Activated naive CD4-positive, alpha-beta T cell treated with anti-CD3 and anti-CD28 coated beads, Interleukin-2, amount 50 U/mL, for 72 hours (primary cell): ENCODE measurements around the gene ZNF688. TPM values are rescaled to one million over a fixed set of nuclear protein-coding genes. Genes with fewer than 3 reads are reported as not detected.

Experiments
- ATAC-seq, 2 donors: fragments of 150-1000 bp; cut with Tn5 transposase; 2 replicates each; pipeline ENCODE4 v1.10.0; 2021; ENCODE audit warnings: mild to moderate bottlenecking in 2 of 2, moderate library complexity in 2 of 2
- DNase-seq, 2 donors: peaks; one replicate each; pipeline ENCODE4 v3.0.0; 2021 to 2022; ENCODE audit warnings: low spot score in 2 of 2
- H3K27ac Mint-ChIP-seq, 2 donors: one replicate each; pipeline ENCODE4 v1.8.0; 2022; ENCODE audit warnings: mild to moderate bottlenecking in 2 of 2, mixed read lengths in 2 of 2
- H3K36me3 Mint-ChIP-seq, 2 donors: one replicate each; pipeline ENCODE4 v1.8.0; 2022; ENCODE audit warnings: mixed read lengths in 2 of 2
- H3K9me3 Mint-ChIP-seq, 2 donors: one replicate each; pipeline ENCODE4 v1.8.0; 2022; ENCODE audit warnings: mixed read lengths in 2 of 2
- total RNA-seq, 2 donors: library from RNA; stranded (reverse); gene quantifications; one replicate each; pipeline ENCODE4 v1.2.3, GENCODE V29; 2022

The ZNF688 gene
- total RNA-seq: 1 to 10 TPM; 7.2 TPM

DNA sequence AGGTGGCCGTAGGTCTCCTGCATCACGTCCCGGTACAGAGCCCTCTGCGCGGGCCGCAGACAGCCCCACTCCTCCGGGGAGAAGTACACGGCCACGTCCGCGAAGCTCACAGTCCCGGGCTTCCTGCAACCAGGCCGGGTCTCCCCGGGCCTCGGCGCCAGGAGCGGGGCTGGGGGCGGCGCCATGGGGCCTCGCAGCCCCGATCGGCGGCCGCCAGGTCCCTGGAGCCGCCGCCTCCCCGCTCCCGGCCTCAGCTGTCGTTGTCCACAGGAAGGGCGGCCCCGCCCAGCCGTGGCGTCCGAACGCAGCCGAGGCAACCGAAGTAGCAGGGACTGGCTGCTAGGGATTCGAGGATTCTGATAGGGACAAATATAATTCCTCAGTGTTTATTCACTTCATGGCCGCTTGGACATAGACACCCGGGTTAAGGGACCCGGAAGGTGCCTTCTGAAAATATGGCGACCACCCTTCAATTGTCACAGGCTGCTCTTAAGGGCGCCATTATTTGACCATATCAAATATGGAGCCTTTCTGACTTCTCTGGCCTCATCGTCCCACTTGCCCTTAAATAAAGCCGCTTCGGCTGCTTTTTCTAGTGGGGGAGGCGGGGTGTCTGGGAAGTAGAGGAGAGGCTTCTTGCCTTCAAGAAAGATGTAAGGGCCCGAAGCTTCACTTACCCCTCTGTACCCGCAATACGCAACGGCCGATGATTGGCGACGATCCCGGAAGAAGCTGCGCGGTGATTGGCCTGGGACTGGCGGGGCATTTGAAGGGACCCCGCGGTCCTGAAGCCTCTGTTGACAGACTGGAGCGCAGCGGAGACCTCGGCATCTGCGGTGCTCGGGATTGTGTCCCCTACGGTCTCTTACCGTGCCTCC, at the start of gene ZNF688:
TSS of gene ZNF688 (minus strand) at position 270 of the 878 bp plus-strand sequence. CDS start at position 185, 85 bp downstream.
- no peaks in the 10 kb centered on the region for H3K9me3 Mint-ChIP-seq
- peak; percentile 88 to 90 for DNase-seq
- peaks cover 6 to 15% of the 10 kb centered on the region in 2 donors for H3K36me3 Mint-ChIP-seq
- peak within 1 kb of the TSS; percentile 93 to 98 for H3K27ac Mint-ChIP-seq
- peak; percentile 66 to 81 for ATAC-seq

DNA sequence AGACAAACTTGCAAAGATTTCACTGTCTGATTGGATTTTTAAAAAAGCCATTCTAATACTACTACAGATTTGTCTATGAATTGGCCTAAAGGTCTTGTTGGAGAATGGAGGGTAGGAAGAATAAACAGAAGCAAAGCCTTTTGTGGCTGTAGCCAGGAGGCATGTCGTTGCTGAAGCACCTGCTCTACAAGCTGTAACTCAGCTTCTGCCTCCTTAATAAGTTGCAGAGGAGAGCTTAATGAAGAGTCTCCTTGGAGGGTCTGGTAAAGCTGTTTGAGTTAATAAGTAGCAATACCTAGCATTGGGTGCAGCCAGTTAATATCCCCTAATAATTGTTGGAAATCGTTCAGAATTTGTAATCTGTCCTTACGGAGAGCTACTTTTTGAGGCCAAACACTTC, 48.7 kb upstream of the ZNF688 start:
- H3K36me3 Mint-ChIP-seq: no peaks in the 10 kb centered on the region
- H3K27ac Mint-ChIP-seq: no peak overlapping the region
- no peaks in the 10 kb centered on the region for H3K9me3 Mint-ChIP-seq
- ATAC-seq (no peak), DNase-seq (no peak)

DNA sequence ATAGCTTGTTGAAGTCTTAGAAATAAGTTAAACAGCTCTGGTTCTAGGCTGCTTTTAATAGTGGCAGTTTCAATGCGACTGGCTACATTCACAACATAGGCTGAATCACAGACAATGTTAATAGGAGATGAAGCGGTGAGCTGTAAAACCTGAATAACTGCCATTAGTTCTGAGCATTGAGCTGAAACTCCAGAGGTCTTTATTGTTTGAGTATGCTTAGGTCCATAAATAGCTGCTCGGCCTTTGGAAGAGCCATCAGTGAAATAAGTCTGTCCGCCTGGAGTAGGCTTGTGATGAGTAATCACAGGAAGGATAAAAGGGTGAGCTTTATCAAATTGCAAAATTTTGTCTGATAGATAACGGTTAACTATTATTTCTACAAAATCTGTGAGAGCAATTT, 48.1 kb upstream of the ZNF688 start:
- no peaks in the 10 kb centered on the region for H3K9me3 Mint-ChIP-seq
- no peak for DNase-seq
- no peaks in the 10 kb centered on the region for H3K36me3 Mint-ChIP-seq
- ATAC-seq: no peak
- no peak overlapping the region for H3K27ac Mint-ChIP-seq

DNA sequence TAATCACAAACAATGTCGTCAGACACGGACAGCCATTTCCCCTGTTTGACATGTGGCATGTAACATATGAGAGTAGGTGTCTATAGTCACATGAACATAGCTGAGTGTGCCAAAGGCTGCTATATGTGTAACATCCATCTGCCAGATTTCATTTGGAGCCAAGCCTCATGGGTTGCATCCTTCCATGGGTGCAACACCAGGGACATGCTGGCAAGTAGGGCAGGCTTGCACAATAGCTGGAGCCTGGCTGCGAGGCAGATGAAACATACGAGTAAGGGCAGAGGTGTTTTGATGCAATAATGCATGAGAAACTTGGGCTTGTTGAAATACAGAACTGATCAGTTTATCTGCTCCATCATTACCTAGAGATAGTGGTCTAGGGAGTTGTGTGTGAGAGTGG, 47.7 kb upstream of the ZNF688 start:
- no peak for ATAC-seq
- H3K36me3 Mint-ChIP-seq: no peaks in the 10 kb centered on the region
- no peaks in the 10 kb centered on the region for H3K9me3 Mint-ChIP-seq
- DNase-seq: no peak
- no peak overlapping the region for H3K27ac Mint-ChIP-seq

DNA sequence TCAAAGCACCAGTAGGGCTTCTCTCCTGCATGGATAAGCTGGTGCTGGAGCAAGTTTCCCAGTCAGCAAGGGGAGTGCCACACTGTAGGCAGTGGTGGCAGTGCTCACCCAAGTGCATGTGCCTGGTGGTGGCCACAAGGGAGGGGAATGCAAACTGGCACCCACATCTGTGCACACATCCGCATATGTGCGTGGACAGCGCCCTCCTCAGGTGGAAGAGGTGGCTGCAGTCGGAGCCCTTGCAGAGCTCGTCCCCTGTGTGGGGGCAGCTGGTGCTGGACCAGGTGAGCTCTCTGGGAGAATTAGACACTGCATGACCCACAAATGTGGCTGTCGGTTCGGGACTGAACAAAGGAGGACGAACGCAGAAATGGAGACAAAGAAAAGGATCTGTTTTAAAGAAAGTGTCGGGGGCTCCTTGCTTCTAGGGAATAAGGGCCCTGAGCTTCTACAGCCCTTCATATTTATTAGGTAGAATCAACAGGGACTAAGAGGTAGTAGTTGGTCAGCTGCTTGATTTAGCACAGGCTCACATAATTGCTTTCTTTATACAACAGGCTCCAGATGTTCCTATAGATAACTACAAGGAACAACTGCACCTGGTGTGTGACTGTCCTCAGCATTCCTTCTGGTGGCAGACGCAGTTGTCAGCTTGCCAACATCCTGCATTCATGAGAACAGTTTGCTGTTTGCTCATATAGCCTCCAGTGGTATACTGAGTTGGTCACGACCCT, 44.0 kb upstream of the ZNF688 start:
- Mint-ChIP-seq H3K9me3 (no peaks in the 10 kb centered on the region), H3K36me3 (peaks cover 0 to under 1% of the 10 kb centered on the region in 2 donors), H3K27ac (no peak overlapping the region)
- DNase-seq (peak; percentile 68 to 95), ATAC-seq (peak; percentile 83 to 91)

DNA sequence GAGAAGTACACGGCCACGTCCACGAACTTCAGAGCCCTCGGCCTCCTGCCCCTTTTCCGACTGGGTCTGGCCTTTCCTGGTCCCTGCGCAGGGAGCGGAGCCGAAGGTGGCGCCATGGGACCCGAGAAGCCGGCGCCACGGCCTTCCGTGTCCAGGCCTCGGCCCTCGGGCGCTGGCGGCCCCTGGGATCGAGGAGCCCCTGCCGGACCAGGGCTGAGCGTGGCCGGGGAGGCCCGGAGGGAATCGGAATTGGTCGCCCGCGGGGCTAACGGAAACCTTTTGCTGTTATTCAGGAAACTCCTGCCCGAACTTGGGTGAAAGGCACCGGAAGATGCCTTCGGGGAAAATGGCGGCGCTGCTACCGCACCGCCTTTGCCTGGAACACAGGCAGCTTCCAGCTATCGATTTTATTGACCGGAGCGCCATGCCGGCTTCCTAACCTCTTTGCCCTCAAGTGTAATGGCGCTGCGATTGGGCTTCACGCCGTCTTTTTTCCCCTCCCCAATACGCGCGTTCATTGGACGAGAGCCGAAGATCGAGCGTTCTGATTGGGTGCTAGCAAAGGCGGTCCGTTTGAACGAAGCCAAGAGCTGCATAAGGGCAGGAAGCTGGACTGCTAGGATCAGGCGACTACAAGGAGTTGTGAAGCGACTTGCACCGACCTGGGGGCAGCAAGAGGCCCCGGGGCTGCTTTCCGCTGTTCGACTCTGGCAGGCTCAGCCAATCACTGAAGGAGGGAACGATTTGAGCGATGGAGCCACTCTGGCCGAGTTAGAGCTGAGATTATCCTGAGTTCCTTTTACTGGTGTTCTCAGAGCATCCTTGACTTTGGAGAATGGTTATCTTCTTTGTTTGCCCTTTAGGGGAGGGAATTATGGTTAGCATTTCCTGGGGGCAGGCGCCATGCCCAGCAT, 38.7 kb upstream of the ZNF688 start, which contains the start of gene ZNF689:
TSS of gene ZNF689 (minus strand) at position 464 of the 914 bp plus-strand sequence. CDS start at position 116, 348 bp downstream.
- ATAC-seq: peak; percentile 95
- DNase-seq: peak; percentile 94 to 96
- Mint-ChIP-seq H3K27ac (peak within 1 kb of the TSS; percentile 96 to 97), H3K36me3 (peaks cover 6% of the 10 kb centered on the region in 2 donors), H3K9me3 (no peaks in the 10 kb centered on the region)

DNA sequence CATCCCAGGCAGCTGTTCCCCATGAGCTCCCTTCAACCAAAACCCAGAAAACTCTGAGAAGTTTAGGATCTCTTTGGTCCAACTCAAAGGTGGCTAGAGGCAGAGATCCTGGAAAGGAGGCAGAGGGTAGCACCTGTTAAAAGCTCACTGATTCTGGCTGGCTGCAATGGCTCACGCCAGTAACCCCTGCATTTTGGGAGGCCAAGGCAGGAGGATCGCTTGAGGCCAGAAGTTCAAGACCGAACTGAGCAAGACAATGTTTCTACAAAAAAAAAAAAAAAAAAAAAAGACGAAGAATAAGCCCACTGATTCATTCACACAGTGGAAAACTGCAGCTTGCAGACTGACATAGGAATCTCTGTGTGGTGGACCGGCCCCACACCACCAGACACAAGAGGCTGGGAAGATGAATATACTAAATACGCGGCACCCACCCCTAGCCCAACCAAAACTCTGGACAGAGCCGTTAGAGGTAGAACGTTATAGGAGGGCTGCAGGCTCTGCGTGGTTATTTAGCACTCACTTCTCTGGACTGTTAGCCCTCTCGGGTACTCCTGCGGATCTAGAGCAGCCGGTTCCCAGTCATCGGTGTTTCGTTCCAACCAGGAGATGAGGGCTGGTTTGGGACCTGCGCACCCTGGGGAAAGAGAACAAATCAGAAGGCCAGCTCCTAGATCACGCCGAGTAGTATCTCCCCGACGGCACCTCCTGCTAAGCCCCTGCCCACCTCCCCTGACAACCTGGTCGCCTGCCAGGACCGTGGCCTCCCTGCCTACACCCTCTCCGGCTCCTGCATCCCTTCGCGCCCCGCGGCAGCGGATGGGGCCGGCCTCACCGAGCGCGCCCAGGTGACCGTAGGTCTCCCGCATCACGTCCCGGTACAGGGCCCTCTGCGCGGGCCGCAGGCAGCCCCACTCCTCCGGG, 37.8 kb upstream of the ZNF688 start:
- peak; percentile 64 to 69 for DNase-seq
- ATAC-seq: peak; percentile 40 to 55
- Mint-ChIP-seq H3K9me3 (no peaks in the 10 kb centered on the region), H3K36me3 (peaks cover 6 to 14% of the 10 kb centered on the region in 2 donors), H3K27ac (peak overlapping the region; percentile 96 to 97)

DNA sequence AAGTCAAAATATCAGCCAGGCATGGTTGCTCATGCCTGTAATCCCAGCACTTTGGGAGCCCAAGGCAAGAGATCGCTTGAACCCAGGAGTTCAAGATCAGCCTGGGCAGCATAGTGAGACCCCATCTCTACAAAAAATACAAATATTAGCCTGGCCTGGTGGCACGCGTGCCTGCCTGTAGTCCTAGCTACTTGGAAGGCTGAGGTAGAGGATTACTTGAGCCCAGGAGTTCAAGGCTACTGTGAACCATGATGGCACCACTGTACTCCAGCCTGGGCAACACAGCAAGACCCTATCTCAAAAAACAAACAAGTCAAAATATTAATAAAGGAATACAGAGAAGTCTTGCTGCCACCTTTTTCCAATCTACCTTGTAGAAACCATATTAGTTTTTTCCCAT, 34.5 kb upstream of the ZNF688 start:
- H3K36me3 Mint-ChIP-seq: peaks cover 6 to 17% of the 10 kb centered on the region in 2 donors
- ATAC-seq (no peak), DNase-seq (no peak)
- peak overlapping the region in 1 of 2 donors; percentile 5 for H3K27ac Mint-ChIP-seq
- no peaks in the 10 kb centered on the region for H3K9me3 Mint-ChIP-seq

DNA sequence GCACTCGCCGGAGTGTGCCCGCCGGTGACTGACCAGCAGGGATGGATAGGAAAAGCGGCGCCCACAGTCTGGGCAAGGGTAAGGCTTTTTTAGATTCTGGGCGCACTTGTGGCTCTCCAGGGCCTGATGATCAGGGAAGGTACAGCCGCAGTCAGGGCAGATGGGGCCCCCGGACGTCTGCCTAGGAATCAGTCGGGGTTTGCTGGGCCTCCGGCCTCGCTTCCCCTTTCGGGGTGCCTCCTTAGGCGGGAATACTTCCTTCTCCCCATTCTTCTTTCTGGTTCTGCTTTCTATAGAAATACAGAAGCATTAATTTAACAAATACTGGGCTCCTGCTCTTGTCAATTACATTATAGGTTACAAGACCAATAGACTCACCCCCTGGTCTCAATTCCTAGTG, 33.6 kb upstream of the ZNF688 start:
- peak overlapping the region in 1 of 2 donors; percentile 38 for H3K27ac Mint-ChIP-seq
- ATAC-seq (no peak), DNase-seq (no peak)
- no peaks in the 10 kb centered on the region for H3K9me3 Mint-ChIP-seq
- H3K36me3 Mint-ChIP-seq: peaks cover 6 to 13% of the 10 kb centered on the region in 2 donors

DNA sequence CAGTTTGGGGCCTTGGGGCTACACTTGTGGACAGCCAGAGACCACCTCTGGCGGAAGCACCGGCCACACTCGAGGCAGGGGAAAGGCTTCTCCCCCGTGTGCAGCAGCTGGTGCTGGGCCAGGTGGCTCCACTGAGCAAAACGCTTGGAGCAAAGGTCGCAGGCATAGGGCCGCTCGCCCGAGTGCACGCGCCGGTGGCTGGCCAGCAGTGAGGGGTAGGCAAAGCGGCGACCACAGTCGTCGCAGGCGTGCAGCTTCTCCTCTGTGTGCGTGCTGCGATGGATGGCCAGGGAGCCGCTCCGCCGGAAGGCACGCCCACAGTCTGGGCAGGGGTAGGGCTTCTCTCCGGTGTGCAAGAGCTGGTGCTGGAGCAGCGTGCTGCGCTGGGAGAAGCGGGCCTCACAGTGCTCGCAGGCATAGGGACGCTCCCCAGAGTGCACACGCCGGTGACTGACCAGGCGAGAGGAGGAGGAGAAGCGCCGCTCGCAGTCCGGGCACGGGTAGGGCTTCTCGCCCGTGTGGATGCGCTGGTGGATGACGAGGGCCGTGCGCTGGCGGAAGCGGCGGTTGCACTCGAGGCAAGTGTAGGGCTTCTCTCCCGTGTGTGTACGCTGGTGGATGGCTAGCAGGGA, 32.9 kb upstream of the ZNF688 start:
- peak overlapping the region; percentile 19 to 22 for H3K27ac Mint-ChIP-seq
- H3K36me3 Mint-ChIP-seq: peaks cover 6 to 11% of the 10 kb centered on the region in 2 donors
- no peak for DNase-seq
- ATAC-seq: no peak
- H3K9me3 Mint-ChIP-seq: no peaks in the 10 kb centered on the region

DNA sequence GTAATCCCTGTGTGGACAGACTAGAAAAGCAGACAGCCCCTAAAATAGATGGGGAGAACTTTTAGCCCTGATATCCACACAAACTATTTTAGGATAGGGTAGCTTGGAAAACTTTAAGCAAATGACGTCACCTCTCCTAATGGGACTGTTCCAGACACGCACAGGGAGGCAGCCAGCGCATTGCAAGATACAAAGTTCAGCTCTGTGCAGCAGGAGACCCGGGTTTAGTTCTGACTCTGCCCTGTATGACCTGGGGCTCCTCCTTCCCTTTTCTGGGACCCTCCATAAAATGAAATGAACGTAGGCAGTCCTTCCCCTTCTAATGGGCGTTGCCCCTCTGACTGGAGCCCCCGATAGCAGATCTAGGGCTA, 32.4 kb upstream of the ZNF688 start:
- DNase-seq: no peak
- no peaks in the 10 kb centered on the region for H3K9me3 Mint-ChIP-seq
- ATAC-seq: no peak
- peak overlapping the region; percentile 19 to 22 for H3K27ac Mint-ChIP-seq
- peaks cover 6 to 11% of the 10 kb centered on the region in 2 donors for H3K36me3 Mint-ChIP-seq

DNA sequence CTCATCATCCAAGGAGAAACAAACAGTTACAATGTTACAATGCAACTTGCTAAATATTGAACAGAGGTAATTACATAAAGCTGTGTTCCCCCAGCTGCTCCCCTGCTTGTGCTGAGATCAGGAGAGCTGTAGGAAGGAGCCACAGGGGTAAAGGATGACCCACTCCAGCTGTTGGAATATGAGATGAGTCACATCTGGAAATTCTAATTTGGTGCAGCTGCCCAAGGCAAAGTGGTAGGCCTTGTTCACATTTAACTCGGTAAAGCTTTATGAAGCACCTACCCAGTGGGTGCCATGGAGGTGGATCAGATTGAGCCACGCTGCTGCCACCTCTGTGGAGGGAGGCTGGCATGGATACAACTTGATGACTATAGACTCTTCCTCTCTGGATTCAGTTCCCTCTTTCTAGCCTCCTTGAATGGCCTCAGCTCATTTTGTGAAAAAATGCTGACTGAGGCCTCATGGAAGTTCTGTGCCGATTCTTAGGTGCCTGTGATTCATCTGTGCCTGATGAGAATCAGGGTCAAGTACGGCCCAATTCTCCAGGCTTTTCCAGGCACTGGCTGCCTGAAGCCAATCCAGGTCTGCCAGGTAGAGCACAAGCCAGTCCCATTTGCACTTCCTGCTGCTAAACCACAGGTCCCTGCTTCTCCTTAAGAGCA, 31.2 kb upstream of the ZNF688 start:
- Mint-ChIP-seq H3K36me3 (peaks cover 3 to 11% of the 10 kb centered on the region in 2 donors), H3K9me3 (no peaks in the 10 kb centered on the region), H3K27ac (peak overlapping the region in 1 of 2 donors; percentile 50)
- ATAC-seq (no peak), DNase-seq (no peak)

DNA sequence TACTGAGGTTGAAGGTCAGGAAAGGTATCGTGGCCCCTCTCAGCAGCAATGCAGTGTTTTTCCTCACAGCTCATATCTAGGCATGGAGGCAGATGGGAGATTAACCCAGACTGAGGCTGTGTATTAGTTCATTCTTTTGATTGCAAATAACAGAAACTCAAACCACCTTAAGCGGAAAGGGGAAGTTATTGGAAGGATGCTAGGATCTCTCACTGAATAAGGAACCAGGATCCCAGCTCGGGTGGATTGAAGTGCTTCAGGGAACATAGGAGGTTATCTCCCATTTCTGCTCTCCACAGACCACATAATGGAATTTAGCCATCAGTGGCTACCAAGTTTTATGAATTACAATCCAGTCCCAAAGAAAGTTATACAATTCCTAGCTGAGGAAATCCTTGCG, 30.5 kb upstream of the ZNF688 start:
- ATAC-seq (no peak), DNase-seq (no peak)
- H3K36me3 Mint-ChIP-seq: peaks cover 0 to 11% of the 10 kb centered on the region in 2 donors
- H3K27ac Mint-ChIP-seq: no peak overlapping the region
- no peaks in the 10 kb centered on the region for H3K9me3 Mint-ChIP-seq

DNA sequence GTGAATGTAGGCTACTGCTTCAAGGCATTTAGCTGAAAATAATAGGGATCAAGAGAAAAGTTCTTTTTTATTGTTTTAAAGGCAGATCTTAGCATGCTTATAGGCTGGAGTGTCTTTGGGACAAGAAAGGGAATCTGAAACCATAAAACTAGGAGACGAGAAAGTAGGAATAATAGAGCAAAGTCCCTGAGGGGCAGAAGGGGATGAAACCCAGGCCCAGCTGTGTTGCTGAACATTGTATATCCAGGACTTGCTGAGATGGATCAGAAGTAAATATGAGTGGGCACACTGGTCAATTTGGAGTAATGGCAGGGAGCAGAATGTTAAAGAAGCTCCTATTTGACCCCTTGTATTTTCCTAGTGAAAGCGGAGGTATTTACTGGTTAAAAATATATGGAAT, 29.4 kb upstream of the ZNF688 start:
- H3K36me3 Mint-ChIP-seq: peaks cover 0 to 11% of the 10 kb centered on the region in 2 donors
- DNase-seq (no peak), ATAC-seq (no peak)
- H3K9me3 Mint-ChIP-seq: no peaks in the 10 kb centered on the region
- peak overlapping the region in 1 of 2 donors; percentile 34 for H3K27ac Mint-ChIP-seq

DNA sequence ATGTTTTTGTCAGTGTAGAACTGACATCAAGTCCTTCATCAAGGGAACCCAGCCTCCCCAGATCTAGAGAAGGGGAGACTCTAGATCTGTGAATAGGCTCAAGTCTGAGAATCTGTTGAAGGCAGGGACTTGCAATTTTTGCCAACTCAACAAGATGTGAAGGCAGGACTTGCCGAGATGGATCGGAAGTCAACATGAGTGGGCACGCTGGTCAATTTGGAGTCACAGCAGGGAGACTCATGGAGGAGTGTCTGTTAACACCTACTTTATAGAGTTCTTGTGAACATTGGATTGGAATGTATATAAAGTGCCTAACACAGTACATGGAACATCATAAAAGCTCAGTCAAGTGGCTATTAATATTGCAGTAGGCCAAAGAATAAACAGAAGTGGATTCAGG, 28.7 kb upstream of the ZNF688 start:
- peaks cover 0 to 11% of the 10 kb centered on the region in 2 donors for H3K36me3 Mint-ChIP-seq
- ATAC-seq (no peak), DNase-seq (no peak)
- no peak overlapping the region for H3K27ac Mint-ChIP-seq
- H3K9me3 Mint-ChIP-seq: no peaks in the 10 kb centered on the region
